Epidermal melanocyte (primary cell): ENCODE results near the gene SASS6.
A peak's percentile ranks its signal among the peaks of the same experiment; 100 is the strongest.

Experiments used
- DNase-seq: peaks from one replicate; pipeline ENCODE4 v3.0.0; 2011; ENCODE audit warnings: low spot score; ENCODE audit not compliant: insufficient read length

Gene SASS6

GRCh38 chr1:100132566-100133477 is at the start of gene SASS6, which contains the start of gene TRMT13:
SASS6 (minus strand) TSS chr1:100132930; CDS start chr1:100132814, 116 bp downstream.
TRMT13 (plus strand) TSS chr1:100133163; CDS start chr1:100133169, 6 bp downstream.
- peak; percentile 86 for DNase-seq

- peak; percentile 37 for DNase-seq
Measured at GRCh38 chr1:100178091-100178490, 45.4 kb upstream of the SASS6 start, which contains the start of gene LRRC39. LRRC39 (minus strand) TSS chr1:100178256; CDS start chr1:100168516, 9,740 bp downstream.

- no peak for DNase-seq
Measured at GRCh38 chr1:100177295-100178041, 44.7 kb upstream of the SASS6 start.

GRCh38 chr1:100168051-100168450 is 35.3 kb upstream of the SASS6 start:
- DNase-seq, result no peak

- DNase-seq, result no peak
Measured at GRCh38 chr1:100164702-100165101, 32.0 kb upstream of the SASS6 start.

GRCh38 chr1:100164216-100164615 is 31.5 kb upstream of the SASS6 start:
- DNase-seq, result no peak

- no peak for DNase-seq
Measured at GRCh38 chr1:100162881-100163280, 30.2 kb upstream of the SASS6 start.

GRCh38 chr1:100152271-100152670 is 19.5 kb upstream of the SASS6 start:
- DNase-seq, result no peak

- no peak for DNase-seq
Measured at GRCh38 chr1:100151679-100152078, 18.9 kb upstream of the SASS6 start.

GRCh38 chr1:100147875-100148274 is 15.1 kb upstream of the SASS6 start:
- no peak for DNase-seq

GRCh38 chr1:100146958-100147357 is 14.2 kb upstream of the SASS6 start:
- DNase-seq, result no peak

GRCh38 chr1:100145116-100145515 is 12.4 kb upstream of the SASS6 start:
- DNase-seq, result no peak

GRCh38 chr1:100142343-100142742 is 9.6 kb upstream of the SASS6 start:
- DNase-seq, result no peak

- DNase-seq, result no peak
Measured at GRCh38 chr1:100141192-100141591, 8.5 kb upstream of the SASS6 start.

GRCh38 chr1:100137602-100138001 is 4.9 kb upstream of the SASS6 start:
- no peak for DNase-seq

GRCh38 chr1:100134872-100135271 is 2.1 kb upstream of the SASS6 start:
- no peak for DNase-seq

GRCh38 chr1:100131623-100132022 is 1.1 kb downstream of the SASS6 start:
- DNase-seq, result no peak

- no peak for DNase-seq
Measured at GRCh38 chr1:100130552-100131077, 2.1 kb downstream of the SASS6 start.

GRCh38 chr1:100127226-100127625 is 5.5 kb downstream of the SASS6 start:
- DNase-seq, result no peak

GRCh38 chr1:100122177-100122576 is 10.6 kb downstream of the SASS6 start:
- no peak for DNase-seq

- no peak for DNase-seq
Measured at GRCh38 chr1:100115524-100115923, 17.2 kb downstream of the SASS6 start.

- no peak for DNase-seq
Measured at GRCh38 chr1:100109554-100110066, 23.1 kb downstream of the SASS6 start.
